Ascending aorta (tissue), 2 donors: Measurements from ENCODE around the gene ANKRD63. TPM values are rescaled to one million over a fixed set of nuclear protein-coding genes. Genes with fewer than 3 reads are reported as not detected.

ENCODE experiments used
- DNase-seq, 2 donors: peaks; one replicate each; pipeline ENCODE4 v3.0.0-alpha.2; 2019; ENCODE audit warnings: low spot score in 2 of 2
- H3K27ac ChIP-seq, 2 donors: fragments of 200-600 bp; sonication (generic); one replicate each; pipeline ENCODE4 v1.5.1; 2016 to 2017; ENCODE audit warnings: mild to moderate bottlenecking in 1 of 2
- H3K27me3 ChIP-seq: fragments of 200-600 bp; sonication (generic); one replicate; pipeline ENCODE4 v1.5.1; 2017
- H3K36me3 ChIP-seq, 2 donors: fragments of 200-600 bp; sonication (generic); one replicate each; pipeline ENCODE4 v1.5.1; 2016
- H3K4me1 ChIP-seq, 2 donors: fragments of 200-600 bp; sonication (generic); one replicate each; pipeline ENCODE4 v1.5.1; 2016 to 2017; ENCODE audit warnings: mild to moderate bottlenecking in 1 of 2
- H3K4me3 ChIP-seq, 2 donors: fragments of 200-600 bp; sonication (generic); one replicate each; pipeline ENCODE4 v1.5.1; 2016 to 2017; ENCODE audit warnings: mild to moderate bottlenecking in 1 of 2
- H3K9me3 ChIP-seq, 2 donors: fragments of 200-600 bp; sonication (generic); one replicate each; pipeline ENCODE4 v1.5.1; 2016
- CTCF ChIP-seq, 3 experiments: fragments of 200-600 bp in 2 of 3; fragments of 450-650 bp in 1 of 3; sonication (generic) in 2 of 3; IDR thresholded peaks; one replicate each; pipeline ENCODE4 v1.5.1; 2016 to 2019; ENCODE audit warnings: antibody characterized with exemption in 3 of 3, mild to moderate bottlenecking in 1 of 3, moderate library complexity in 1 of 3
- intact Hi-C: fragments of 100-400 bp; cut with DNase I; formaldehyde crosslinking; loops from one replicate; pipeline ENCODE4 v1.15.1; 2023
- total RNA-seq: library from RNA; depleted of rRNA; stranded (reverse); fragments of >200 nt; gene quantifications from one replicate; pipeline ENCODE4 v1.1.0, GENCODE V29; 2016

Gene ANKRD63
- total RNA-seq, 1 donor from 2014 or later = not detected

GRCh38 chr15:40265355-40265754 is 17.5 kb downstream of the ANKRD63 start:
- H3K27ac ChIP-seq = no peak overlapping the region
- H3K4me3 ChIP-seq = no peak overlapping the region

GRCh38 chr15:40264321-40265153 is 18.3 kb downstream of the ANKRD63 start:
- no peak for DNase-seq
- no peaks in the 10 kb centered on the region for H3K9me3 ChIP-seq
- H3K27ac ChIP-seq = no peak overlapping the region
- no peak for TF ChIP-seq CTCF (IDR thresholded peaks at IDR 0.05)
- intact Hi-C loops = no loop called here
- no peaks in the 10 kb centered on the region for H3K4me1 ChIP-seq
- H3K4me3 ChIP-seq = no peak overlapping the region
- no peaks in the 10 kb centered on the region for H3K27me3 ChIP-seq
- H3K36me3 ChIP-seq = no peaks in the 10 kb centered on the region

More at GRCh38 chr15:40265355-40265754, 17.5 kb downstream of the ANKRD63 start:
- Histone ChIP-seq H3K36me3 (no peaks in the 10 kb centered on the region), H3K4me1 (no peaks in the 10 kb centered on the region), H3K9me3 (no peaks in the 10 kb centered on the region), H3K27me3 (no peaks in the 10 kb centered on the region)
- no peak for TF ChIP-seq CTCF (IDR thresholded peaks at IDR 0.05)
- intact Hi-C loops = no loop called here
- DNase-seq = no peak

GRCh38 chr15:40263024-40263754 is 19.7 kb downstream of the ANKRD63 start:
- Histone ChIP-seq H3K27ac (peak overlapping the region in 1 of 2 donors; percentile 66), H3K36me3 (no peaks in the 10 kb centered on the region), H3K27me3 (no peaks in the 10 kb centered on the region), H3K4me3 (no peak overlapping the region), H3K9me3 (no peaks in the 10 kb centered on the region), H3K4me1 (no peaks in the 10 kb centered on the region)
- peak in 1 of 2 donors; percentile 33 for DNase-seq
- intact Hi-C loops = no loop called here
- TF ChIP-seq CTCF (IDR thresholded peaks at IDR 0.05) = no peak

- no peak for DNase-seq
- no peak for TF ChIP-seq CTCF (IDR thresholded peaks at IDR 0.05)
- Histone ChIP-seq H3K4me1 (no peaks in the 10 kb centered on the region), H3K4me3 (no peak overlapping the region), H3K36me3 (no peaks in the 10 kb centered on the region), H3K27me3 (no peaks in the 10 kb centered on the region), H3K27ac (no peak overlapping the region), H3K9me3 (no peaks in the 10 kb centered on the region)
- intact Hi-C loops = no loop called here
These were observed 23.8 kb downstream of the ANKRD63 start for GRCh38 chr15:40259021-40259420.

GRCh38 chr15:40258544-40258943 is 24.3 kb downstream of the ANKRD63 start:
- Histone ChIP-seq H3K4me1 (peaks cover 2 to 3% of the 10 kb centered on the region in 2 donors), H3K27me3 (no peaks in the 10 kb centered on the region), H3K4me3 (no peak overlapping the region), H3K9me3 (no peaks in the 10 kb centered on the region), H3K27ac (no peak overlapping the region), H3K36me3 (no peaks in the 10 kb centered on the region)
- TF ChIP-seq CTCF (IDR thresholded peaks at IDR 0.05) = no peak
- intact Hi-C loops = no loop called here
- DNase-seq = no peak
